ENCODE measurements around the gene KMT2A.

GRCh38 chr11:118533769-118534729, 97.8 kb downstream of the KMT2A start:
- TF ChIP-seq POLR2A (IDR thresholded peaks at IDR 0.05) (no peak), CTCF (IDR thresholded peaks at IDR 0.05) (no peak), POLR2AphosphoS5 (IDR thresholded peaks at IDR 0.05) (no peak), EP300 (IDR thresholded peaks at IDR 0.05) (no peak)

All from suprapubic skin (tissue), 4 donors.